Mucosa of rectum (tissue), 2 donors: ENCODE data around the gene EMILIN3.

Experiments used
- H3K27ac ChIP-seq, 2 donors: one replicate each; pipeline ENCODE4 v1.7.0; 2013; ENCODE audit warnings: inconsistent platforms in 2 of 2, low read depth in 2 of 2, low read length in 2 of 2
- H3K27me3 ChIP-seq, 2 donors: one replicate each; pipeline ENCODE4 v1.7.0; 2013; ENCODE audit warnings: low read length in 2 of 2; ENCODE audit not compliant: control insufficient read depth in 2 of 2, insufficient read depth in 2 of 2
- H3K36me3 ChIP-seq, 2 donors: one replicate each; pipeline ENCODE4 v1.7.0; 2013; ENCODE audit warnings: low read length in 2 of 2; ENCODE audit not compliant: control insufficient read depth in 2 of 2, insufficient read depth in 2 of 2
- H3K4me1 ChIP-seq, 2 donors: one replicate each; pipeline ENCODE4 v1.7.0; 2013; ENCODE audit warnings: low read length in 2 of 2, mild to moderate bottlenecking in 1 of 2; ENCODE audit not compliant: control insufficient read depth in 2 of 2, insufficient read depth in 2 of 2
- H3K4me3 ChIP-seq, 2 donors: one replicate each; pipeline ENCODE4 v1.7.0; 2013; ENCODE audit warnings: low read length in 2 of 2
- H3K9ac ChIP-seq, 2 donors: one replicate each; pipeline ENCODE4 v1.7.0; 2013; ENCODE audit warnings: low read length in 2 of 2, low read depth in 1 of 2, mild to moderate bottlenecking in 1 of 2
- H3K9me3 ChIP-seq, 2 donors: one replicate each; pipeline ENCODE4 v1.7.0; 2013; ENCODE audit warnings: low read length in 2 of 2; ENCODE audit not compliant: control insufficient read depth in 2 of 2
- donor health status: healthy.
- donor health status: Normal muscosa, but diverticular disease.

The EMILIN3 gene

DNA sequence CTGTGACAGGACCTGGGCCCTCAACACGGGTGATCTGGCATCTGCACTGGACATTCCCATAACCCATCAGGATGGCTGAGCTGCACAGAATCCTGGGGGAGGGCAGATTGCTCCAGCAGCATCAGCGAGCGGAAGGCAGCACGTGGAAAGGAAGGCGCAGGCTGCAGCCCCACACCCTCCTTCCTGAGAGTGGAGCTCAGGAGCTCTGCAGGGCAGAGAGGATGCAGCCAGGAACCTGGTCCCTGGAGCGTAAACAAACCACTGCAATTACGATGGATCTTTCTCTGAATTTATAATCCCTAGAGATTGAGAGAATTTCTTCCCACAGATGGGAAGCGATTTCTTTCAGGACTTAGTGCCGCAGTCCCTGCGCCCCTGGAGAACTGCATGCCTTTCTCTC lies 39.7 kb upstream of the EMILIN3 start:
- peaks cover 45 to 58% of the 10 kb centered on the region in 2 donors for H3K36me3 ChIP-seq
- H3K27ac ChIP-seq: no peak overlapping the region
- H3K4me1 ChIP-seq: peaks cover 0 to 6% of the 10 kb centered on the region in 2 donors

DNA sequence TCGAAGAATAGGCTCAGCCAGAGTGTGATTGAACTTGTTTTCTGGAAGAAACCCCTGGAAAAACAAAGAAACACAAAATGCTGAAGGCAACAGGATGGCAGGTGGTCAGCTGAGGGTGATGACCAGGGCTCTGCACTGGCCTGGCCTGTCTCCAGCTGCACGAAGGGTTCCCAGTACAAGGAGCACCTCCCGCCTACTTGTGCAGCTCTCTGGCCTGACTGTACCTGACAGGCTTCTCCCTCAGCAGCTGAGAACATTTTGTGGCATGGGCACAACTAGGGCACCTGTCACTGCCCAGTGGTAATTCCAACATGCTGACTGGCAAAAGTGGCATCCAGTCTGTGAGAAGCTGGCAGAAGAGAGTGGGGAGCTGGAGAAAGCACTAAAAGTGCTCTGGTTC lies 38.8 kb upstream of the EMILIN3 start:
- H3K9ac ChIP-seq: no peak overlapping the region
- H3K9me3 ChIP-seq: no peaks in the 10 kb centered on the region
- peaks cover 43 to 53% of the 10 kb centered on the region in 2 donors for H3K36me3 ChIP-seq
- H3K4me1 ChIP-seq: peaks cover 0 to 6% of the 10 kb centered on the region in 2 donors
- no peaks in the 10 kb centered on the region for H3K27me3 ChIP-seq
- H3K27ac ChIP-seq: no peak overlapping the region
- H3K4me3 ChIP-seq: no peak overlapping the region

More for the DNA sequence above, 39.7 kb upstream of the EMILIN3 start:
- Histone ChIP-seq H3K9ac (no peak overlapping the region), H3K9me3 (no peaks in the 10 kb centered on the region), H3K27me3 (no peaks in the 10 kb centered on the region), H3K4me3 (no peak overlapping the region)

DNA sequence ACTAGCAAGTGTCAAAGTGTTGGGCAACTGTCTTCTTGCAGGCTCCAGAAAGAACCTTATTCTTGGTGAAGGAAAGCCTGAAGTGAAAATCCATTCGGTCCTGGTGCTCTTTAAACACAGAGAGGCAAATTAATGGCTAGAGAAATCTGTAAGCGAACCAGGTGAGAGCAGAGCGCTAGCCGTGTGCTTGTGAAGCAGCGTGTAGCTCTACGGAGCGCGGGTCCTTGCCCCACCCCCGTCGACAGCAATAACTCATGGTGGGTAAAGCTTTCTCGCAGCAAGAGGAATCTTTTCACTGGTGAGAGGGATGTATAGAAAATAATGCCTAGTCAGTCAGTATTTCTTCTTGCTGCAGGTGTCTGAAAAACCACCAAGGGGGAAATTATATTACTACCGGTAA lies 37.0 kb upstream of the EMILIN3 start:
- Histone ChIP-seq H3K9ac (no peak overlapping the region), H3K27me3 (no peaks in the 10 kb centered on the region), H3K36me3 (peaks cover 35 to 40% of the 10 kb centered on the region in 2 donors), H3K4me1 (peaks cover 0 to 5% of the 10 kb centered on the region in 2 donors), H3K27ac (no peak overlapping the region), H3K4me3 (no peak overlapping the region), H3K9me3 (no peaks in the 10 kb centered on the region)

DNA sequence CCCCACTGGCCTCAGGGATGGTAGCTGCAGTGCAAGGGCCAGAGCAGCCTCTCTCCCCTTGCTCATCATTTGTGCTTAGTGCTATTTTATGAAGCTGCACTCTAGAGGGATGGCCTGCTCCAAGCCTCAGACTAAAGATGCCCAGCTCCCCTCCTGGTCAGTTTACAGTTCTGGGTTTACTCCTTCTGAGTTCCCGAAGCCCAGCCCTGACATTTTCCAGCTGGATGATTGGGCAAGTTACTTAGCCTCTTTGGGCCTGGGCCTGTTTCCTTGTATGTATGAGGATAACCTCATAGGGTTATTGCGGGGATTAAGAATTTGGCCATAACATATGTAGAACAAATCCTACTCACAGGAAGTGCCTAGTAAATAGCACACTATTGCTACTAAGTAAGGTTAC lies 31.8 kb upstream of the EMILIN3 start:
- Histone ChIP-seq H3K4me3 (no peak overlapping the region), H3K27me3 (no peaks in the 10 kb centered on the region), H3K9ac (no peak overlapping the region), H3K36me3 (peaks cover 0 to 3% of the 10 kb centered on the region in 2 donors), H3K4me1 (peaks cover 5 to 6% of the 10 kb centered on the region in 2 donors), H3K27ac (peak overlapping the region in 1 of 2 donors; percentile 38), H3K9me3 (no peaks in the 10 kb centered on the region)

DNA sequence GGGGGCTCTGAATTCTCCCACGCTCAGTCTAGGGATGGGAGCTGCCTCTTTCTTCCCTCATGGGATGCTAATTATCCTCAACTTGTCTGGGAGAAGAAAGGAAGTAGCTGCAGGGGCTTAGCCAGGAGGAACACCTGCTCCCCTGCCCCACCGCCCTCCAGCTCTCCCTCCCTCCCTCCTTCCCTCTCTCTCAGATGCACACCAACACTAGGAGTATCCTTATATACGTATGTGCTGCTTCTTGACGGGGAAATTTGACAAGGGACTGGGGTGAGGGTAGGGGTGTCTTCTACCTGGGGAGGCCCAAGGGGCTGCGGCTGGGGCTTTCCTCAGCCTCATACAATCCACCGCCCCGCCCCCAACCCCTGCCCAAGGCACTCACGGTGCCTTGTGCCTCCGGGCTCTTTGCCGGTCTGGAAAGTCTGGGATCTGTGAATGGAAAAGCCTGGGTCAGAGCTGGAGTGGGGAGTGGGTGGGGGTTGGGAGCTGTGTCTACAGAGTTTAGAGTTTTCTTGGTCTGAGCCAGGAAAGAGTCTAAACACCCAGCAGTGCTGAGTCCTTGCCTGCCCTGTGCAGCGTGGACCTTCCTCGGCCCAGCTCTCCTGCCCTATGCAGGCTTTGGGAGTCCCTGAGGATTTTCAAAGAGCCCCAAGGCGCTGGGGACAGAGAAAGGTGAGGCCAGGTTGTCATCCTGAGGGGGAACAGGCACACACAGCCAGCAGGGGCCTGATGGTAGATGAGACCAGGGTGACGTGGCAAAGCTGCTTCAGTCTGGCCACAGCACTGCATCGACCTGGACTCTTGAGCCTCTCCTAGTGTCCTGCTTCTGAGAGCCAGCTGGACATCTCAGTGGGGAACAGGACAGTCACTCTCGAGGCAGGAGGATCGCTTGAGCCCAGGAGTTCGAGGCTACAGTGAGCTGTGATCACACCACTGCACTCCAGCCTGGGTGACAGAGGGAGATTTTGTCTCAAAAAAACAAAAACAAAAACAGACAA lies 29.3 kb upstream of the EMILIN3 start:
- Histone ChIP-seq H3K4me3 (no peak overlapping the region), H3K27ac (peak overlapping the region in 1 of 2 donors; percentile 23), H3K36me3 (no peaks in the 10 kb centered on the region), H3K9ac (no peak overlapping the region), H3K9me3 (no peaks in the 10 kb centered on the region), H3K27me3 (no peaks in the 10 kb centered on the region), H3K4me1 (peaks cover 5 to 6% of the 10 kb centered on the region in 2 donors)

DNA sequence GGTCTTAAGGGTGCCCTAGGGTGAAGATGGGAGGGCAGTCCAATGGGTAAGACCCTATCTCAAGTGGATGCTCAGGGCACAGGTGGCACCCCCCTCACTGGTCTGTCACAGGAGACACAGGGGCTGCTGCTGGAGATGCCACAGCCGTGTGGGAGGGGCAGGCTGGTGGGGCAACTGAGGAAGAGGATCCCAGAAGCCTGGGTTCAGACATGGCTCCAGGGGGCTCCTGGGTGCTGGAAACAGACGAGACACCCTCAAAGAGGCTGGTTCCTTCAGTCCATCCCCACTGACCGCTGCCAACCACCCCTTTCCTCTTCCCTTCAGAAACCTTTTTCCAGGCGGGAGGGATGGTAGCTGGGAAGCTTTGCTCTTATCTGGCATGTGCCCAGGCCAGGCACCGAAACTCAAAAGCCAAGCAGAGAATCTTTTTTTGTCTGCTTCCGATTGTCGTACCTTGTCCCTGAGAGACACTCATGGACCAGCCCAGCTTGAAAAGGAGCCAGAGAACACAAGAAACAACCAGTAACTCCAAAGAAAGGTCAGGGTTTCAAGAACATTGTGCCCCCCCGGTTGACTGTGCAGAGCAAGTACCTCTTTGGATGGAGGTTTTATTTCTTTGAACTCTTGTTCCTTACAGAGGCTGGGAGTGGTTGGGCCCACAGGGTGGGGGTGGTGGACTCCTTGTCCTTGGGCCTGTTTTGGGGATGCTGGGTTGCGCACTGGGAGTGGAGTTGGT lies 28.5 kb upstream of the EMILIN3 start:
- no peak overlapping the region for H3K9ac ChIP-seq
- H3K4me3 ChIP-seq: no peak overlapping the region
- H3K27ac ChIP-seq: no peak overlapping the region
- H3K4me1 ChIP-seq: peaks cover 5 to 6% of the 10 kb centered on the region in 2 donors
- no peaks in the 10 kb centered on the region for H3K36me3 ChIP-seq
- no peaks in the 10 kb centered on the region for H3K27me3 ChIP-seq
- H3K9me3 ChIP-seq: no peaks in the 10 kb centered on the region

DNA sequence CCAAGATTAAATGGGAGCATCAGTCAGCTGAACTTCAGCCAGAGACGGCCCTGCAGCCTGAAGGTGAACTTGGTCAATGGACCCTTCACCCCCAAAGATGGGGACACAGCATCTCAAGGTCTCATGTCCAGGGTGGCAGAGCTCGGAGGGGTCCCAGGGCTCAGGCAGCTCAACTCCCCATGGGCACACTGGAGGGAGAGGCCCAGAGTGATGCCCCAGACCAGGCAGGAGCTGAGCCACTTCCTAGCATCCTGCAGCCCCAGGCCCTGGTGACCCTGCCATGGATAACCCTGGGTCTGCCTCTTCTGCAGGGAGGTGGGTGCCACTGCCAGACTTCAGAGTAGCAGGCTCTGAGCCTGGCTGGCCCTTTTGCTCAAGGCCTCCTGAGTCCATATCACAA lies 27.5 kb upstream of the EMILIN3 start:
- Histone ChIP-seq H3K36me3 (no peaks in the 10 kb centered on the region), H3K4me1 (peaks cover 5 to 6% of the 10 kb centered on the region in 2 donors), H3K27me3 (no peaks in the 10 kb centered on the region), H3K27ac (no peak overlapping the region), H3K9ac (no peak overlapping the region), H3K4me3 (no peak overlapping the region), H3K9me3 (no peaks in the 10 kb centered on the region)

DNA sequence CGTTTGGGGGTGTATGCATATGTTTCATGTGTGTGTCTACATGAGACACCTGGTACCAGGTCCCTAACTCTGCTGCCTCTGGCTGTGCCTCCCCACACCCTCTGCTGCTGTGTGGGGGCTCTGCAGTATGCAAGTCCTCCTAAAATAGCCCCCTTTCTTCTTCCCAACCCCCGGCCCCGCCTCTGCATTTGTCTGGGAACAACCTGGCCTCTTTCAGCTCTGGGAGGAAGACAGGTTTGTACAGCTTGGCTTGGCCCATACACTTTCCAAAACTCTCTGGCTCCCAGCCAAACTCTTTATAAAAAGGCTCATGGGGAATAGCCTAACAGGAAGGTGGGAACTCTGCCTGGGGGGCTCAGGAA lies 27.1 kb upstream of the EMILIN3 start:
- Histone ChIP-seq H3K9me3 (no peaks in the 10 kb centered on the region), H3K4me1 (peaks cover 5 to 6% of the 10 kb centered on the region in 2 donors), H3K27me3 (no peaks in the 10 kb centered on the region), H3K27ac (no peak overlapping the region), H3K4me3 (no peak overlapping the region), H3K36me3 (no peaks in the 10 kb centered on the region), H3K9ac (no peak overlapping the region)

DNA sequence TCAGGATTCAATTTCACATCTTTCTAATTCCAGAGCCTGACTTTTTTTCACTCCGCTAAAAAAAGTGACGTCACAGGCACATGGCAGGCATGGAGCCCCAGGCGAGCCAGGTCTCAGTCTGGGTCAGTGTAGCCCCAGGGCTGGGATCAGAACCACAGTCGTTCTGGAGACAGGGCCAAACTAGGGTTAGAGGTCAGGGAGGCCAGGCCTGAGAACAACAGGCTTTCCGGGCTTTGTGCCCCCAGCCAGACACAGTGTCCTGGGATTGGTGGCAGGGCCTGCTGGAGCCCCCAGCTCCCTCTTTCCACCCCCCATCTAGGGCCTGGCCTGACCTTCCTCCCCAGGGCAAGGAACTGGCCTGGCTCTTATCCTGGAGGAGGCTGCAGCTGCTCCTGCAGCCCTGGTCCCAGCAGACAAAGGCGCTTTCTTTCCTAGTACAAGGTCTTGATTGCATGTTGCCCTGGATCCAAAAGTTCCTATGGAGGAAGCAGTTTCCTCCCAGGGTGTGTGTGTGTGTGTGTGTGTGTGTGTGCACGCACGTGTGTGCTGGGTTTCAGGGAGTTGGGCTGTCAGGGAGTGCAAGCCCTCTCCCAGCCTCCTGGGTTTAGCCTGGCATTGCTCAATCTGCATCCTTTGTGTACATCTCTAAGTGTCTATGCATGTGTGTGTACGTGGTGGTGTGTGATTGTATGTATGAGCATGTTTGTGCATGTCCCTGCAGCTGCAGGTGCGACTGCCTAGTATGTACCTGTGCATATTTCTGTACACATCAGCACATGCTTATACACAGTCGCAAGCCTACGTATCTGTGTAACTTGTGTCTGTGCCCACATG lies 26.5 kb upstream of the EMILIN3 start:
- Histone ChIP-seq H3K27me3 (no peaks in the 10 kb centered on the region), H3K9me3 (no peaks in the 10 kb centered on the region), H3K36me3 (no peaks in the 10 kb centered on the region), H3K4me3 (no peak overlapping the region), H3K27ac (no peak overlapping the region), H3K4me1 (peaks cover 3 to 6% of the 10 kb centered on the region in 2 donors), H3K9ac (no peak overlapping the region)
